ENCODE data around the gene C1orf35. TPM values are rescaled to one million over a fixed set of nuclear protein-coding genes. Genes with fewer than 3 reads are reported as not detected.

The C1orf35 gene
- total and polyA plus RNA-seq, 9 of the 15 experiments (the other 6 are each of a cell fraction or from before 2014, with no cell fraction given): 3.2 to 48.7 (median 12.5) TPM

DNA sequence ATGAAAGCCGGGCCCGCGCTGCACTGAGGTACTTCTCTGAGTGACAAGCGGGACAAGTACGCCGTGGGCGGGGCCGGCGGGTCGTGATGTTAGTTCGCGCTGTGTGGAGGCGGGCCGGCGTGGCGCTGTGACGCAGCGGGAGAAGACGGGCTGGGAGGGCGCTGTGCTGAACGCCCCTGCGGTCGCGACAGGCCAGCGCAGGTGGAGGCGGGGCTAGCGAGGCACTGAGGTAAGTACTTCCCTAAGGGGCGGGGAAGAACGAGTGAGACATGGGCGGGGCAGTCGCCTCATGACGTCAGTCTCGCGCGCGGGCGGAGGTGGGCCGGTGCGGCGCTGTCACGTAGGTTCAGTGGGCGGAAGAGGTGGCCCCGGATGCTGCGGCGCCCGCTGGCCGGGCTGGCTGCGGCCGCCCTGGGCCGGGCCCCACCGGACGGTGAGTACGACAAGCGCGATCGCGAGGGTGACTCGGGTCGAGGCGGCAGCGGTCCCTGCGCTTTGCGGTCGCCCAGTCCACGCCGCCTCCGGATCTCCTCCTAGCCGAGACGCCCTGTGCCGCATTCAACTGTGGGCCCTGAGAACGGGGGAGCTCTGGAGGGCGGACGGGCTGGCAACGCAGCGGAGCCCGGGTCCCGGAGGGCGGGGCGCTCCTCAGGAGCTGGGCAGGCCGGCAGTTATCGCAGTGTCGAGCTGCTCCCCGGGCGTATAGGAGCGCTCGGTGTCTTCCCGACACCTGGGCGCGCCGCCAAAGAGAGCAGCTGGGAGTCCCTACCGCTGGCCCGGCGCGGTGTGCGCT, 37.0 kb upstream of the C1orf35 start, which contains the start of gene GUK1 (continued):
- TF ChIP-seq UBTF (IDR thresholded peaks at IDR 0.05; ENCODE audit: borderline replicate concordance in 1 of 2, low read depth in 2 of 2, low read length in 2 of 2) (peak; percentile 17 to 61; a peak in 2 of 4 replicates), HNRNPUL1 (IDR thresholded peaks at IDR 0.05; ENCODE audit: low read length) (no peak), ZNF76 (CRISPR knock-in tag; IDR thresholded peaks at IDR 0.05; ENCODE audit: borderline replicate concordance) (no peak), SMAD4 (CRISPR knock-in tag; conservative IDR thresholded peaks at IDR 0.05) (peak; percentile 83), LARP7 (IDR thresholded peaks at IDR 0.05) (no peak), ZNF511 (CRISPR knock-in tag; IDR thresholded peaks at IDR 0.05) (peak; percentile 81), CREB3L1 (IDR thresholded peaks at IDR 0.05; ENCODE audit: borderline replicate concordance, low read depth) (peak; percentile 90), SMARCE1 (IDR thresholded peaks at IDR 0.05) (no peak), HDAC6 (IDR thresholded peaks at IDR 0.05; ENCODE audit: low read depth, low read length) (no peak), ZNF253 (CRISPR knock-in tag; conservative IDR thresholded peaks at IDR 0.05) (no peak), ZNF133 (CRISPR knock-in tag; IDR thresholded peaks at IDR 0.05) (no peak), ETV6 (IDR thresholded peaks at IDR 0.05; ENCODE audit: borderline replicate concordance in 1 of 2, low read depth in 2 of 2, low read length in 1 of 2) (no peak), ETV6 (CRISPR knock-in tag; IDR thresholded peaks at IDR 0.05; ENCODE audit: borderline replicate concordance) (peak; percentile 86), ZFP30 (CRISPR knock-in tag; IDR thresholded peaks at IDR 0.05; ENCODE audit: borderline replicate concordance) (no peak), SOX6 (IDR thresholded peaks at IDR 0.05) (0 out of 2 replicates have a peak, but pooled peaks have one; percentile 7), KDM1A (IDR thresholded peaks at IDR 0.05) (no peak), HMG20A (CRISPR knock-in tag; conservative IDR thresholded peaks at IDR 0.05) (no peak), FOXK1 (CRISPR knock-in tag; IDR thresholded peaks at IDR 0.05; ENCODE audit: borderline replicate concordance) (no peak), RNF2 (IDR thresholded peaks at IDR 0.05) (no peak)
- TF ChIP-seq, protein P1, sequence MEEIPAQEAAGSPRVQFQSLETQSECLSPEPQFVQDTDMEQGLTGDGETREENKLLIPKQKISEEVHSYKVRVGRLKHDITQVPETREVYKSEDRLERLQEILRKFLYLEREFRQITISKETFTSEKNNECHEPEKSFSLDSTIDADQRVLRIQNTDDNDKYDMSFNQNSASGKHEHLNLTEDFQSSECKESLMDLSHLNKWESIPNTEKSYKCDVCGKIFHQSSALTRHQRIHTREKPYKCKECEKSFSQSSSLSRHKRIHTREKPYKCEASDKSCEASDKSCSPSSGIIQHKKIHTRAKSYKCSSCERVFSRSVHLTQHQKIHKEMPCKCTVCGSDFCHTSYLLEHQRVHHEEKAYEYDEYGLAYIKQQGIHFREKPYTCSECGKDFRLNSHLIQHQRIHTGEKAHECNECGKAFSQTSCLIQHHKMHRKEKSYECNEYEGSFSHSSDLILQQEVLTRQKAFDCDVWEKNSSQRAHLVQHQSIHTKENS (CRISPR knock-in tag; IDR thresholded peaks at IDR 0.05): no peak
- TF ChIP-seq, protein P2, sequence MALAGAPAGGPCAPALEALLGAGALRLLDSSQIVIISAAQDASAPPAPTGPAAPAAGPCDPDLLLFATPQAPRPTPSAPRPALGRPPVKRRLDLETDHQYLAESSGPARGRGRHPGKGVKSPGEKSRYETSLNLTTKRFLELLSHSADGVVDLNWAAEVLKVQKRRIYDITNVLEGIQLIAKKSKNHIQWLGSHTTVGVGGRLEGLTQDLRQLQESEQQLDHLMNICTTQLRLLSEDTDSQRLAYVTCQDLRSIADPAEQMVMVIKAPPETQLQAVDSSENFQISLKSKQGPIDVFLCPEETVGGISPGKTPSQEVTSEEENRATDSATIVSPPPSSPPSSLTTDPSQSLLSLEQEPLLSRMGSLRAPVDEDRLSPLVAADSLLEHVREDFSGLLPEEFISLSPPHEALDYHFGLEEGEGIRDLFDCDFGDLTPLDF (CRISPR knock-in tag; IDR thresholded peaks at IDR 0.05): peak; percentile 94
